T-helper 22 cell (primary cell): ENCODE measurements around the gene CLGN.

Experiments used
- DNase-seq: peaks from one replicate; pipeline ENCODE4 v3.0.0-alpha.2; 2020; ENCODE audit warnings: low read depth

Gene CLGN

DNA sequence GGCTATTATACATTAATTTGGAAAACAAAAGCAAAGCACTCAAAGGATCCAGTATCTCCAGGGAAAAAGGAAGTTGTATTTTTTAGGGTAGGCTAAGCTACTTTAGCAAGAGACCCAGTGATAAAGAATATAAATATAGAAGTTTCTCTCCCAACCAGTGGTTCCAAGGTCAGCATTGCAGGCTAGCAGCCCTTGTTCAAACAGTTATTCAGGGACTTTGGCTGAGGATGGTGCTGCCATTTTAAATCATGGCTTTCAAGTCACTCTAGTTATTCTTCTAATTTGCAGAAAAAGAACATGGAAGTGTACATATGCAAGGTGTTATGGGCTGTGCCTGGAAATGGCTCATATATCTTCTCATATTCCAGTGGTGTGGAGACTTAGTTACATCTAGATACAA, 44.7 kb downstream of the CLGN start:
- DNase-seq = no peak

- no peak for DNase-seq
Observed at GRCh38 chr4:140374130-140374477, 53.3 kb downstream of the CLGN start.

DNA sequence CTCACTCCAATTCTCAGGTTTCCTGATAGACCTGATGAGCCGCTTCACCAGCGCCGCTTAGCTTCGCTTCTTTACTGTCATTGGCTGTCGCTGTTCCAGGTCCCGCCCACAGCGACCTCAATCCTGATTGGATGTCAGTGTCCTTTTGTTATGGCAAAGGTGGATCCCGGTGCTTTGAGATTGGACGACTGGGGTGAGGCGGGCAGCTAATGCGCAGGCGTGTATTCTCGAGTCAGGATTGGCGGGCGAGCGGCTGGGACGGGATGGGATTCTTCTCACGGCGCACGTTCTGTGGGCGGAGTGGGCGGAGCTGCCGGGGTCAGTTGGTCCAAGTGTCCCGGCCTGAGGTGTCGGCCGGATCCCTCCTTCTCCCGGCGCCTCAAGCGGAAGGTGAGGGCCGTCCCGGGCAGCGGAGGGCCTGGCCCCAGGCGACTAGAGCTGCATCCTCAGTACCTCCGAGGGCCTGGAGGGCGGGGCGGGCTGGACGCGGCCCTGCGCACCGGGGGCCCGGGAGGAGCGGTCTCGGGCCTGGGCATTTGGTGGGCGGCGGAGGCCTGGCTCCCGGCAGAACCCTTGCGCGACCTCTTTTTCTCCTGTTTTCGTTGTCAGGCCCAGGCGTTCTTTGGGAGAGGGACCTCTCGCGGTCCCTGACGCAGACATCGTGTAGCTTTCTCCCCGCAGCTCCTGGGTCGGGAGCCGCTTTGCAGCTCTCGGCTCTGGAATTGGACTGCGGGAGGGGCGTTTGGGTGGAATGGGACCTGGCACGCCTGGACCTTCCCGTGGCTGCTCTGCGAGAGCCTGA, 53.9 kb downstream of the CLGN start, which contains the start of gene SCOC:
Gene SCOC, plus strand, starts transcription at position 319 of the 802 bp plus-strand sequence. CDS start 5,525 bp downstream, outside the sequence.
- peak; percentile 96 for DNase-seq

- DNase-seq = peak; percentile 4
Observed at GRCh38 chr4:140372751-140373327, 54.6 kb downstream of the CLGN start.

- DNase-seq = no peak
Observed at GRCh38 chr4:140368686-140369085, 58.8 kb downstream of the CLGN start.

GRCh38 chr4:140367738-140368137, 59.7 kb downstream of the CLGN start:
- DNase-seq = no peak

GRCh38 chr4:140363558-140363957, 63.9 kb downstream of the CLGN start:
- DNase-seq = no peak

DNA sequence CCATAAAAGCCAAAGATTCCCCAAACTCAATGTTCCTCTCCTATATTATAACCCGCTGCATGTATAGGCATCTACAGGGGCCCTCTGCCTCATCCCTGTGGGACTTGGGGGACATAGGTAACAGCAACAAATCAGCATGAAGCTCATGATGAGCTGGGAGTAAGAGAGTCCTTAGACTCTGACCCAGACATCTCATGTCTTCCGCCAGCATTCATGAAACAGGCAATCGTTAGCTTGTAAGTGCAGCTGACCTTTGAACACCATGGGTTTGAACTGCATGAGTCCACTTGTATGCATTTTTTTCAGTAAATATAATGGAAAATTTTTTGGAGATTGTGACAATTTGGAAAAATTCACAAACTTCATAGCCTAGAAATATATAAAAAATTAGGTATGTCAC, 64.4 kb downstream of the CLGN start:
- no peak for DNase-seq

DNA sequence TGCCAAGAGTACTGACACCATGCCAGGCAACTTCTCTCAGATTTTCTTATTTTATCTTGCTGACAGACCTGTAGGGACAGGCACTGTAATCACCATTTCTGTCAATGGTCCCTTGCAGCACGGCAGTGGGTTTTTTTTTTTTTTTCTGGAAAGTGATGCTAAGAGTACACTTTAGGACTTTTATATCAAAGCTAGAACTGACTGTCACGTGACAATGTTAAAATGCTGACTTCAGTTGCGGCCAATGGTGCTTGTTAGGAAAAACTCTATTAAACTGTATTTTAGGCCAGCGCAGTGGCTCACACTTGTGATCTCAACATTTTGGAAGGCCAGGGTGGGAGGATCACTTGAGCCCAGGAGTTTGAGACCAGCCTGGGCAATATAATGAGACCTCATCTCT, 66.3 kb downstream of the CLGN start:
- DNase-seq = no peak

DNA sequence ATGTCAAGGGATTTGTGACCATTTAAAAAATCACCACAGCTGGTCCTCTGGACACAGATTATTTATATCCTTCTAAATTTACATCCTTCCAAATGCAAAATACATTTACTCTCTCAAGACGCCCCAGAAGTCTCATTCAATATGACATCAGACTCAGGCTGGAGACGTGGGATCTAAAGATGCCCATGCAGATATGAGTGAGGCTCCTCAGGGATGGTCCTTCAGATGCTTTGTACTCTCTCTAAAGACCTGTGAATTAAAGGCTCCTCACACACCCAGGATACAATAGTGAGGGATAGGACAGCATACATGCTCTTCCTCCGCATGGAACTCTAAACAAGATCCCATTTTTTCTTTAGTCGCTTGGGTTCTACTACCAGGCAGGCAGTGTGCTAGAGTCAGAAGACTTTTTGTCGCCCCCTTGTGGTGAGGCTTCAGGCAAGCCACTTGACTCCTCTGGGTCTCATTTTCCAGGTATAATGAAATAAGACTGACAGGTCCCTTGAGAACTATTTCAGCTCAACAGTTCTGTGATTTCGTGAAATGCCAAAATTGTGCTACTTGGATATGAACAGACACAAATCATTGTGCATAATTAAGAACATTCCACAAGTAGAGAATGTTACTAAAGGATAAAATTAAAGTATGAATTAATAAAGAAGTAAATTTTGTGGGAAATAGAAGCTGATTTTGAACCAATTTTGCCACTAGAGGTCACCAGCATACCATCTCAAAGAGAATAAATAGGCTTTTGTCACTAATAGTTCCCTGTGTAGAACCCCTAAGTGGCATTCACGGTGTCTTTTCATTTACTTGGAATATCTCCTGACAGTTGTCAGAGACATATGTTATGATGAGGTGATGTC, 67.7 kb downstream of the CLGN start:
- DNase-seq = peak; percentile 26

GRCh38 chr4:140358281-140358680, 69.2 kb downstream of the CLGN start:
- no peak for DNase-seq

DNA sequence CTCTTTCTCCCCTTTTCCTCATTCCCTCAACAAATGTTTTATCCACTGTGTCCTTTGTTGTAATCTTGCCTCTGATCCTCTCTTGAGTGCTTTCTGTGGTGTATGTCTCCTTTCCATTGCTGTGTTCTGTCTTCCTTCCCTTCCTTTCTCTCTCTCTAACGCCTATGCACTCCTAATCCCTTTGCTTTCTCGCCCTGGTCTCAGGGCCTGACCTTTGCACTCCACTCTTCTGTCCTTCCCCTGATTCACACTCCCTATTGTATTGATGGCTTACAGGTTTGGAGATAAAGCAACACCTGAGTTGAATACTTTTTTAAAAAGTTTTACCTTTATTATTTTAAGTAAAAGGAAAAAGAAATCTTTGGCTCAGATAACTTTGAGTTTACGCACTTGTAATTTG, 69.6 kb downstream of the CLGN start:
- DNase-seq = no peak

DNA sequence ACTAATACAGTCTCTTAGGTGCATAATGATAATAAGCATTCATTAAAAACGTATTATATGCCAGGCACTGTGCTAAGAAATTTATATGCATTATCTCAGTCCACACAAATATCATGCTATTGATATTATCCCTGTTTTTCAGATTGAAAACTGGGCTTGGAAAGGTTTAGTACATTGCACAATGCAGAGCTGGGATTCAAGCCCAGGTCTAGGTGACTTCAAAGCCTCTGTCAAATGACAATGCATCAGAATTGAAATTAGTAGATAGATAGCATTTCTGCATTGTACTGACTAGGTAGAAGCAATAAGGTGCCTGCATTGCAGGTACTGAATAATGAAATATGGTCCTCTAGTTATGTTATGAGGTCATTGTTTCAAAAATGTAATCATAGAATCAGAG, 72.2 kb downstream of the CLGN start:
- DNase-seq = no peak

GRCh38 chr4:140353786-140354185, 73.7 kb downstream of the CLGN start:
- no peak for DNase-seq

DNA sequence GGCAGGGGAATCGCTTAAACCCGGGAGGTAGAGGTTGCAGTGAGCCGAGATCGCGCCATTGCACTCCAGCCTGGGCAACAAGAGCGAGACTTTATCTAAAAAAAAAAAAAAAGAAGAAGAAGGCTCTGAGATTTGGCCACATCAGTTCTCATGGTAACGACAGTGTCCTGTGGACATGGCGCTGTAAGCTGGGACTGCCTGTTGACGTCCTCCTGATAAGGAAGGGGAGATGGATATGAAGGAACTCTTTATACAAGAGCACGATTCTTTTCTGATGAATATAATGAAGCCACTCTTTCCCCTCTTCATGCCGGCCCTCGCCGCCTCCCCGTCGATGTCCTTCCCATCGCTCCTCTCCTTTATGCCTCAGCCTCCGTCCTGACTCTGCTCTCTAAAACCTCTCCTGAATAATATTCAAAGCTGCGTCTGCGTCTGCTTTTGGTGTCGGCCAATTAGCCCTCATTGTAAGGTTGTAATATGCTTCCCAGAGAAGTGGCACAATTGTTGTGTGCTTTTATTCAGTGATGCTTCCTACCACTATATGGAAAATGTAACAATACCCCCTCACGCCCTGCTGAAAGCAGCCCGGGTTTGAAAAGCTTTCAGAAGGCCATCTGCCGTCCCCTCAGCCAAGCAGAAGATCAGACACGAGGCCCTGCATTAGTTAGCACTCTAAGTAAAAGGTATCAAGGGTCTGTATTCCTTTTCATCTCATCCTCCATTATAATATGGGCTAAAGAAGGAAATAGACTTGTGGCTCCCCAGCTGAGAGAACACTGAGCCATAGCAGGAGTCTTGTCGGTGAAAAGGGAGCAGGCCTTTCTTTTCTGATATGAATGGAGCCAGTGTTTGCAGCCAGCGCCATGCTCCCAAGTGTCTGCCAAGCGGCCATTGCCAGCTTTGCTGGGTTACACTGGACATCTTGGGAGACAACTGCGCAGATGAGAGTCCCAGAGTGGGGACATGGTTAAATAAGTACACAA, 76.1 kb downstream of the CLGN start:
- no peak for DNase-seq

- DNase-seq = no peak
Observed at GRCh38 chr4:140349816-140350215, 77.6 kb downstream of the CLGN start.

- DNase-seq = no peak
Observed at GRCh38 chr4:140346136-140346535, 81.3 kb downstream of the CLGN start.

DNA sequence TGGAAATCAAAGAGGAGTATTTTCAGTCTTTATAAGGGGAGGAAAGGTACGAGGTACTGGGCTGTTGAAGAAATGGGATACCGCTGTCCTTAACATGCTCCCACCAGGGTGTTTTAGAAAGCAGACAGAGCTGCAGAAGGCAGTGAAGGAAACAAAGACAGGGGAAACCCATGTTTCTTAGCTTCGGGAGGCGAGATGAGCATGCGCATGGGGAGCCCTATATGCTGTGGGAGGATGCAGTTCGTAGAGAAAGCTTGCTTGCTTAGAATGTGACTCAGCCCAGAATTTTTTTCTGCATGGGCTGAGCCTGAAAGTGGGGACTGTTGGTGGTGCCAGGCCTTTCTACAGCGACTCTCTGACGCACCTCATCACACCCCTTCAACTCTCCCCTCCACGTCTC, 82.8 kb downstream of the CLGN start:
- no peak for DNase-seq

- DNase-seq = no peak
Observed at GRCh38 chr4:140344101-140344500, 83.3 kb downstream of the CLGN start.

GRCh38 chr4:140343303-140343702, 84.1 kb downstream of the CLGN start:
- no peak for DNase-seq

- DNase-seq = no peak
Observed at GRCh38 chr4:140342620-140343019, 84.8 kb downstream of the CLGN start.
